ENCODE results near the gene GDPD5.

The GDPD5 gene

GRCh38 chr11:75536786-75537641 lies 11.3 kb upstream of the GDPD5 start:
- in situ Hi-C loops (cut with HindIII; ENCODE audit: low sequenced_read_pairs) = no loop called here

GRCh38 chr11:75535071-75535470 lies 9.3 kb upstream of the GDPD5 start:
- in situ Hi-C loops (cut with HindIII; ENCODE audit: low sequenced_read_pairs) = no loop called here

GRCh38 chr11:75534259-75535069 lies 8.7 kb upstream of the GDPD5 start:
- in situ Hi-C loops (cut with HindIII; ENCODE audit: low sequenced_read_pairs) = loop anchor here (5.0 kb wide), 1 partner anchor 92 kb away; no protein-coding TSS in a partner anchor

GRCh38 chr11:75533896-75534258 lies 8.1 kb upstream of the GDPD5 start:
- in situ Hi-C loops (cut with HindIII; ENCODE audit: low sequenced_read_pairs) = loop anchor here (5.0 kb wide), 1 partner anchor 92 kb away; no protein-coding TSS in a partner anchor

GRCh38 chr11:75532200-75533048 lies 6.7 kb upstream of the GDPD5 start:
- in situ Hi-C loops (cut with HindIII; ENCODE audit: low sequenced_read_pairs) = loop anchor here (5.0 kb wide), 1 partner anchor 90 kb away; no protein-coding TSS in a partner anchor

- in situ Hi-C loops (cut with HindIII; ENCODE audit: low sequenced_read_pairs) = loop anchor here (5.0 kb wide), 1 partner anchor 89 kb away; no protein-coding TSS in a partner anchor
These were observed 5.6 kb upstream of the GDPD5 start for GRCh38 chr11:75531325-75531724.

- in situ Hi-C loops (cut with HindIII; ENCODE audit: low sequenced_read_pairs) = loop anchor here (5.0 kb wide), 1 partner anchor 88 kb away; no protein-coding TSS in a partner anchor
These were observed 4.8 kb upstream of the GDPD5 start for GRCh38 chr11:75530577-75530976.

- in situ Hi-C loops (cut with HindIII; ENCODE audit: low sequenced_read_pairs) = no loop called here
These were observed 2.4 kb upstream of the GDPD5 start for GRCh38 chr11:75527938-75528735.

GRCh38 chr11:75527130-75527529 lies 1.4 kb upstream of the GDPD5 start:
- in situ Hi-C loops (cut with HindIII; ENCODE audit: low sequenced_read_pairs) = no loop called here

- in situ Hi-C loops (cut with HindIII; ENCODE audit: low sequenced_read_pairs) = no loop called here
These were observed 426 bp upstream of the GDPD5 start for GRCh38 chr11:75526192-75526541.

- in situ Hi-C loops (cut with HindIII; ENCODE audit: low sequenced_read_pairs) = loop anchor here (5.0 kb wide), 1 partner anchor 72 kb away; no protein-coding TSS in a partner anchor
These were observed 892 bp downstream of the GDPD5 start for GRCh38 chr11:75524665-75525432.

- in situ Hi-C loops (cut with HindIII; ENCODE audit: low sequenced_read_pairs) = loop anchor here (5.0 kb wide), 1 partner anchor 73 kb away; no protein-coding TSS in a partner anchor
These were observed 1.7 kb downstream of the GDPD5 start for GRCh38 chr11:75523811-75524664.

GRCh38 chr11:75523189-75523588 lies 2.6 kb downstream of the GDPD5 start:
- in situ Hi-C loops (cut with HindIII; ENCODE audit: low sequenced_read_pairs) = loop anchor here (5.0 kb wide), 1 partner anchor 74 kb away; no protein-coding TSS in a partner anchor

- in situ Hi-C loops (cut with HindIII; ENCODE audit: low sequenced_read_pairs) = loop anchor here (5.0 kb wide), 1 partner anchor 75 kb away; no protein-coding TSS in a partner anchor
These were observed 3.3 kb downstream of the GDPD5 start for GRCh38 chr11:75522286-75523044.

- in situ Hi-C loops (cut with HindIII; ENCODE audit: low sequenced_read_pairs) = loop anchor here (5.0 kb wide), 1 partner anchor 77 kb away; no protein-coding TSS in a partner anchor
These were observed 5.1 kb downstream of the GDPD5 start for GRCh38 chr11:75520688-75521087.

- in situ Hi-C loops (cut with HindIII; ENCODE audit: low sequenced_read_pairs) = no loop called here
These were observed 6.7 kb downstream of the GDPD5 start for GRCh38 chr11:75518771-75519653.
